ENCODE data around the gene LRFN4.
A peak's percentile ranks its signal among the peaks of the same experiment; 100 is the strongest.

Gene LRFN4

DNA sequence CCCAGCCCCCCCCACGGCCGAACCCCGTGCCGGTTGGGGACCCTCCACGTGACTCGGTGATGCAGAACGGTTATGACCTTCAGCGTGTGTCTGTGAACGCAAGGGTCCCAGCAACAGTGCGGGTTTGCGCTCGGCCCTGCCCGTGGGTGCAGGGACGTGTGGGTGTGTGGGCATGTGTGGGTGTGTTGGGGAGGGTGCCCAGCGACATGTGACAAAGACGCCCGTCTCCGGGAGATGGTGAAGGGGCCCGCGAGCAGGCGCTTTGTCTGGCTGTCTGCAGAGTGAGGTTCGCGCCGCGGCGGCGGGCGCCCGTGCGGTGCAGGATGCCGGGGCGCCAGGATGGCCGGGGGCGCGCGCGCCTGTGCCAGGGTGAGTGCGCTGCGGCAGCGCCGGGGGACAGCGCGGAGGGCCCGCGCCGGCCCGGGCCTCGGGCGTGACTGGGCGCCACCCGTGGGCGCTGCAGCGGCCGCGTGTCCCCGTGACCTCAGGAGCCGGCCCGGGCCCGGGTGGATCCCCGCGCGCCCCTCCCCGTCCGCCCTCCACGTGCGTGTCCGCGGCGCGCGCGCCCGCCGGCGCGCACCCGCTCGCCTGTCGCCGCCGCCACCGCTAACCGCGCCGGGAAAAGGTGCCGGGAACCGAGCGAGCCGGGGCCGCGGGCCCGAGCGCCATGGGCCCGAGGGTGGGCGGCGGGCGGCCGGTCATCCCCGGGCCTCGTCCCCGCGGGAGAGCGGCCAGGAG is at the start of gene LRFN4:
TSS of gene LRFN4 (plus strand) at position 569 of the 738 bp plus-strand sequence. CDS start 681 bp downstream, outside the sequence.
- TF ChIP-seq, protein P1, sequence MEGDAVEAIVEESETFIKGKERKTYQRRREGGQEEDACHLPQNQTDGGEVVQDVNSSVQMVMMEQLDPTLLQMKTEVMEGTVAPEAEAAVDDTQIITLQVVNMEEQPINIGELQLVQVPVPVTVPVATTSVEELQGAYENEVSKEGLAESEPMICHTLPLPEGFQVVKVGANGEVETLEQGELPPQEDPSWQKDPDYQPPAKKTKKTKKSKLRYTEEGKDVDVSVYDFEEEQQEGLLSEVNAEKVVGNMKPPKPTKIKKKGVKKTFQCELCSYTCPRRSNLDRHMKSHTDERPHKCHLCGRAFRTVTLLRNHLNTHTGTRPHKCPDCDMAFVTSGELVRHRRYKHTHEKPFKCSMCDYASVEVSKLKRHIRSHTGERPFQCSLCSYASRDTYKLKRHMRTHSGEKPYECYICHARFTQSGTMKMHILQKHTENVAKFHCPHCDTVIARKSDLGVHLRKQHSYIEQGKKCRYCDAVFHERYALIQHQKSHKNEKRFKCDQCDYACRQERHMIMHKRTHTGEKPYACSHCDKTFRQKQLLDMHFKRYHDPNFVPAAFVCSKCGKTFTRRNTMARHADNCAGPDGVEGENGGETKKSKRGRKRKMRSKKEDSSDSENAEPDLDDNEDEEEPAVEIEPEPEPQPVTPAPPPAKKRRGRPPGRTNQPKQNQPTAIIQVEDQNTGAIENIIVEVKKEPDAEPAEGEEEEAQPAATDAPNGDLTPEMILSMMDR (IDR thresholded peaks at IDR 0.05; ENCODE audit: low read depth, low read length), result no peak
- H3K4me3 ChIP-seq (ENCODE audit: low read depth, low read length), result peak within 1 kb of the TSS; percentile 72

DNA sequence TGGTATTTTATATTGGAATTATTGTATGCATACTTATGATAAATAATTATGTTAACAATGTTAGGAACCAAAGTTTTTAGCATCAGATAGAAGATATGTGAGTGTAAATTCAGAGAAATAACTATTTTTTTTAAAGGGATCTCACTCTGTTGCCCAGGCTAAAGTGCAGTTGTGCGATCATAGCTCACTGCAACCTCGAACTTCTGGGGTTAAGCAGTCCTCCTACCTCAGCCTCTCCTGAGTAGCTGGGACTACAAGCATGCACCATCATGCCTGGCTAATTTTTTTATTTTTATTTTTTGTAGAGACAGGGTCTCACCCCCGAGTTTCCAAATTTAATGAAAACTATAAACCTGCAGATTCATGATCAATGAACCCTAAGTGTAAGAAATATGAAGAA is 47.3 kb upstream of the LRFN4 start:
- TF ChIP-seq, protein P1 (IDR thresholded peaks at IDR 0.05; ENCODE audit: low read depth, low read length), result no peak
- no peak overlapping the region for H3K4me3 ChIP-seq (ENCODE audit: low read depth, low read length)

- no peak overlapping the region for H3K4me3 ChIP-seq (ENCODE audit: low read depth, low read length)
- TF ChIP-seq, protein P1 (IDR thresholded peaks at IDR 0.05; ENCODE audit: low read depth, low read length), result no peak
Observed at GRCh38 chr11:66810576-66811185, 46.2 kb upstream of the LRFN4 start.

- TF ChIP-seq, protein P1 (IDR thresholded peaks at IDR 0.05; ENCODE audit: low read depth, low read length), result no peak
- no peak overlapping the region for H3K4me3 ChIP-seq (ENCODE audit: low read depth, low read length)
Observed at GRCh38 chr11:66814678-66815077, 42.2 kb upstream of the LRFN4 start.

- TF ChIP-seq, protein P1 (IDR thresholded peaks at IDR 0.05; ENCODE audit: low read depth, low read length), result no peak
Observed at GRCh38 chr11:66815646-66816045, 41.2 kb upstream of the LRFN4 start.

DNA sequence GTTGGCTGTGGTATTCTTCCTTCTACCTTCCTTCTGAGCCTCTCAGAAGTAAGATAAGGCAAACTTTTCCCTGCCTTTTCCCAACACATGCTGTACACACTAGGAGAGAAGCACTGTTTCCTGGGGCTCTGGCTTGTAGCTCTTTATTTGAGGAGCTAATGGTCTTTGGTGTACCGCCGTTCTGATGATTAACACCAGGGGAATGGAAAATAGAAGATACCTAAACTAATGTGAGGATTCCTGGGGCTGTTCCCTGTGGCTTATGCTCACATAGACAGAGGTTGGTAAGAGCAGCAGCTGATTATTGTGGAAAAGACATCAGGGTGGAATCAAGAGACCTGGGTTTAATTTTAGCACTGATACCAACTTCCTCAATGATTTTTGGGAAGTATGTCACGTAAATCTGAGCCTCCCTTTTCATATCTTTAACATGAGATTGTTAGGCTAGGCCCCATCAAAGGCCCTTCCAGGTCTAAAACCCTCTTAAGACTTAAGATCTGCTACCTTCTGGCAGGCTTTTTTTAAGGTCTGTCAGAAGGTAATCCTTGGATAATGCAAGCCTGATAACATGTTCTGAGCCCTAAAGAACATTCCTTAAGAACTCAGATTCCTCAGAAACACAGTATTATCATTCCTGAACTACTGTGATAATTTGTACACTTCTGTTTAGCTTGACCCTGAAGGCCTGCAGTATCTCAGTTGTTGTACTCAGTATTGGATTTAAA is 38.5 kb upstream of the LRFN4 start:
- H3K4me3 ChIP-seq (ENCODE audit: low read depth, low read length), result no peak overlapping the region
- TF ChIP-seq, protein P1 (IDR thresholded peaks at IDR 0.05; ENCODE audit: low read depth, low read length), result no peak

More at GRCh38 chr11:66815646-66816045, 41.2 kb upstream of the LRFN4 start:
- no peak overlapping the region for H3K4me3 ChIP-seq (ENCODE audit: low read depth, low read length)

All from WI38 (cell line).